MM.1S (cell line): Measurements from ENCODE around the gene CD44.

ENCODE experiments used
- EZH2 ChIP-seq: fragments of 300-600 bp; sonication (generic); optimal IDR thresholded peaks from 2 replicates; pipeline ENCODE3; 2017; ENCODE audit warnings: low read depth, mild to moderate bottlenecking, antibody characterized with exemption, low read length, mixed read lengths
- EZH2phosphoT487 ChIP-seq: fragments of 300-600 bp; sonication (generic); IDR thresholded peaks from 2 replicates; pipeline ENCODE4 v1.6.1; 2018; ENCODE audit warnings: antibody characterized with exemption, low read length
- TF ChIP-seq, protein P1 (sequence below): fragments of 300-600 bp; sonication (generic); IDR thresholded peaks from 2 replicates; pipeline ENCODE4 v1.5.1; 2016; ENCODE audit warnings: antibody characterized with exemption, low read length, mixed read lengths

GRCh38 chr11:35253237-35253636 lies 114.3 kb downstream of the CD44 start:
- TF ChIP-seq, protein P1, sequence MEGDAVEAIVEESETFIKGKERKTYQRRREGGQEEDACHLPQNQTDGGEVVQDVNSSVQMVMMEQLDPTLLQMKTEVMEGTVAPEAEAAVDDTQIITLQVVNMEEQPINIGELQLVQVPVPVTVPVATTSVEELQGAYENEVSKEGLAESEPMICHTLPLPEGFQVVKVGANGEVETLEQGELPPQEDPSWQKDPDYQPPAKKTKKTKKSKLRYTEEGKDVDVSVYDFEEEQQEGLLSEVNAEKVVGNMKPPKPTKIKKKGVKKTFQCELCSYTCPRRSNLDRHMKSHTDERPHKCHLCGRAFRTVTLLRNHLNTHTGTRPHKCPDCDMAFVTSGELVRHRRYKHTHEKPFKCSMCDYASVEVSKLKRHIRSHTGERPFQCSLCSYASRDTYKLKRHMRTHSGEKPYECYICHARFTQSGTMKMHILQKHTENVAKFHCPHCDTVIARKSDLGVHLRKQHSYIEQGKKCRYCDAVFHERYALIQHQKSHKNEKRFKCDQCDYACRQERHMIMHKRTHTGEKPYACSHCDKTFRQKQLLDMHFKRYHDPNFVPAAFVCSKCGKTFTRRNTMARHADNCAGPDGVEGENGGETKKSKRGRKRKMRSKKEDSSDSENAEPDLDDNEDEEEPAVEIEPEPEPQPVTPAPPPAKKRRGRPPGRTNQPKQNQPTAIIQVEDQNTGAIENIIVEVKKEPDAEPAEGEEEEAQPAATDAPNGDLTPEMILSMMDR = no peak
- TF ChIP-seq EZH2 (no peak), EZH2phosphoT487 (no peak)
